Panc1 (cell line): ENCODE data around the gene PDGFA. TPM values are rescaled to one million over a fixed set of nuclear protein-coding genes. Genes with fewer than 3 reads are reported as not detected.

Source experiments
- ATAC-seq: fragments of 200-7000 bp; cut with Tn5 transposase; 2 replicates; pipeline ENCODE4 v1.9.1; 2020; ENCODE audit warnings: mild to moderate bottlenecking, moderate library complexity
- BruUV-seq: library from RNA; stranded (reverse); fragments of 400-500 nt; replicated peaks from 2 replicates; lab custom pipeline; 2021; lab: Mats Ljungman, UMichigan
- CTCF ChIA-PET: fragments of 300-600 bp; sonication (Branson Sonifier 250); formaldehyde crosslinking; loops from one replicate; lab custom pipeline; 2022; ENCODE audit warnings: antibody characterized with exemption; lab: Charles Lee
- POLR2A ChIA-PET: fragments of 300-600 bp; sonication (Branson Sonifier 250); formaldehyde crosslinking; loops from one replicate; lab custom pipeline; 2022; ENCODE audit warnings: antibody characterized with exemption; lab: Charles Lee
- DNase-seq: peaks from one replicate; pipeline ENCODE4 v3.0.0-alpha.2; 2010; ENCODE audit warnings: low read depth, low spot score
- H3K27ac ChIP-seq: 2 replicates; pipeline ENCODE4 v1.5.1; 2011; ENCODE audit warnings: mild to moderate bottlenecking, low read length, inconsistent platforms
- H3K27me3 ChIP-seq: fragments of 200-500 bp; sonication (Bioruptor generic); 2 replicates; pipeline ENCODE4 v1.6.0; 2014; ENCODE audit warnings: low read length, inconsistent platforms; ENCODE audit not compliant: control insufficient read depth, insufficient read depth
- H3K36me3 ChIP-seq: fragments of 200-500 bp; sonication (Bioruptor generic); 2 replicates; pipeline ENCODE4 v1.5.1; 2014; ENCODE audit warnings: inconsistent platforms, mild to moderate bottlenecking, low read length, moderate library complexity; ENCODE audit not compliant: control insufficient read depth, insufficient read depth
- H3K4me1 ChIP-seq: 2 replicates; pipeline ENCODE4 v1.5.1; 2011; ENCODE audit warnings: inconsistent platforms, mild to moderate bottlenecking, low read length, moderate library complexity; ENCODE audit not compliant: control insufficient read depth, insufficient read depth
- H3K4me3 ChIP-seq, 2 experiments: 2 replicates each; pipeline ENCODE4 v1.5.1; 2011 to 2012; ENCODE audit warnings: low read depth in 2 of 2, low read length in 2 of 2, mild to moderate bottlenecking in 2 of 2, inconsistent platforms in 1 of 2, moderate library complexity in 1 of 2
- H3K9me3 ChIP-seq: fragments of 200-500 bp; sonication (Bioruptor generic); 2 replicates; pipeline ENCODE4 v1.5.1; 2014; ENCODE audit warnings: low read depth, mild to moderate bottlenecking, inconsistent platforms, low read length, moderate library complexity; ENCODE audit not compliant: control insufficient read depth, insufficient read depth
- CTCF ChIP-seq: fragments of 450-650 bp; IDR thresholded peaks from 2 replicates; pipeline ENCODE4 v1.5.1; 2017; ENCODE audit warnings: mild to moderate bottlenecking
- POLR2AphosphoS5 ChIP-seq: IDR thresholded peaks from 2 replicates; pipeline ENCODE4 v1.6.1; 2012; ENCODE audit warnings: mild to moderate bottlenecking, low read depth, low read length, moderate library complexity
- SIN3A ChIP-seq: IDR thresholded peaks from 2 replicates; pipeline ENCODE4 v1.6.1; 2012; ENCODE audit warnings: low read depth, mild to moderate bottlenecking, low read length, moderate library complexity, borderline replicate concordance; ENCODE audit not compliant: insufficient read depth
- TCF7L2 ChIP-seq: IDR thresholded peaks from 2 replicates; pipeline ENCODE4 v1.6.1; 2011; ENCODE audit warnings: mild to moderate bottlenecking, low read depth, low read length, inconsistent platforms
- in situ Hi-C: cut with HindIII; loops from 2 replicates; pipeline ENCODE4 v1.10.0; 2016; ENCODE audit warnings: low sequenced_read_pairs, low pct_unique_long_range_greater_than_20kb
- intact Hi-C: fragments of 100-400 bp; cut with micrococcal nuclease; formaldehyde crosslinking; loops from one replicate; pipeline ENCODE4 v1.10.0; 2022; ENCODE audit not compliant: unreplicated experiment
- total RNA-seq: library from RNA; stranded (reverse); gene quantifications from one replicate; pipeline ENCODE4 v1.2.1, GENCODE V29; 2021; ENCODE audit not compliant: unreplicated experiment
- TF ChIP-seq, protein P1 (sequence below), 2 experiments: IDR thresholded peaks; 2 replicates each; pipeline ENCODE4 v1.6.1; 2011 to 2012; ENCODE audit warnings: low read depth in 2 of 2, control low read depth in 1 of 2, low read length in 1 of 2, mild to moderate bottlenecking in 1 of 2, moderate library complexity in 1 of 2; ENCODE audit not compliant: insufficient read depth in 1 of 2

PDGFA gene
- total RNA-seq, 1 experiment from 2014 or later: 18.5 TPM

- CTCF ChIA-PET: no interaction called here
- Histone ChIP-seq H3K4me3 (no peak overlapping the region), H3K4me1 (no peaks in the 10 kb centered on the region), H3K9me3 (no peaks in the 10 kb centered on the region), H3K27ac (no peak overlapping the region), H3K36me3 (no peaks in the 10 kb centered on the region), H3K27me3 (no peaks in the 10 kb centered on the region)
- in situ Hi-C loops: no loop called here
- no peak for DNase-seq
- BruUV-seq: no TSS peak
- no peak for ATAC-seq
- POLR2A ChIA-PET: no interaction called here
- intact Hi-C loops: no loop called here
- TF ChIP-seq, protein P1, sequence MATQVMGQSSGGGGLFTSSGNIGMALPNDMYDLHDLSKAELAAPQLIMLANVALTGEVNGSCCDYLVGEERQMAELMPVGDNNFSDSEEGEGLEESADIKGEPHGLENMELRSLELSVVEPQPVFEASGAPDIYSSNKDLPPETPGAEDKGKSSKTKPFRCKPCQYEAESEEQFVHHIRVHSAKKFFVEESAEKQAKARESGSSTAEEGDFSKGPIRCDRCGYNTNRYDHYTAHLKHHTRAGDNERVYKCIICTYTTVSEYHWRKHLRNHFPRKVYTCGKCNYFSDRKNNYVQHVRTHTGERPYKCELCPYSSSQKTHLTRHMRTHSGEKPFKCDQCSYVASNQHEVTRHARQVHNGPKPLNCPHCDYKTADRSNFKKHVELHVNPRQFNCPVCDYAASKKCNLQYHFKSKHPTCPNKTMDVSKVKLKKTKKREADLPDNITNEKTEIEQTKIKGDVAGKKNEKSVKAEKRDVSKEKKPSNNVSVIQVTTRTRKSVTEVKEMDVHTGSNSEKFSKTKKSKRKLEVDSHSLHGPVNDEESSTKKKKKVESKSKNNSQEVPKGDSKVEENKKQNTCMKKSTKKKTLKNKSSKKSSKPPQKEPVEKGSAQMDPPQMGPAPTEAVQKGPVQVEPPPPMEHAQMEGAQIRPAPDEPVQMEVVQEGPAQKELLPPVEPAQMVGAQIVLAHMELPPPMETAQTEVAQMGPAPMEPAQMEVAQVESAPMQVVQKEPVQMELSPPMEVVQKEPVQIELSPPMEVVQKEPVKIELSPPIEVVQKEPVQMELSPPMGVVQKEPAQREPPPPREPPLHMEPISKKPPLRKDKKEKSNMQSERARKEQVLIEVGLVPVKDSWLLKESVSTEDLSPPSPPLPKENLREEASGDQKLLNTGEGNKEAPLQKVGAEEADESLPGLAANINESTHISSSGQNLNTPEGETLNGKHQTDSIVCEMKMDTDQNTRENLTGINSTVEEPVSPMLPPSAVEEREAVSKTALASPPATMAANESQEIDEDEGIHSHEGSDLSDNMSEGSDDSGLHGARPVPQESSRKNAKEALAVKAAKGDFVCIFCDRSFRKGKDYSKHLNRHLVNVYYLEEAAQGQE (IDR thresholded peaks at IDR 0.05; ENCODE audit: insufficient read depth in 1 of 2, low read depth in 2 of 2, low read length in 1 of 2): no peak
- TF ChIP-seq POLR2AphosphoS5: no peak
- no peak for TF ChIP-seq SIN3A
- TF ChIP-seq CTCF: no peak
- TF ChIP-seq TCF7L2: no peak
Observed at GRCh38 chr7:509426-510130, 10.1 kb downstream of the PDGFA start.

DNA sequence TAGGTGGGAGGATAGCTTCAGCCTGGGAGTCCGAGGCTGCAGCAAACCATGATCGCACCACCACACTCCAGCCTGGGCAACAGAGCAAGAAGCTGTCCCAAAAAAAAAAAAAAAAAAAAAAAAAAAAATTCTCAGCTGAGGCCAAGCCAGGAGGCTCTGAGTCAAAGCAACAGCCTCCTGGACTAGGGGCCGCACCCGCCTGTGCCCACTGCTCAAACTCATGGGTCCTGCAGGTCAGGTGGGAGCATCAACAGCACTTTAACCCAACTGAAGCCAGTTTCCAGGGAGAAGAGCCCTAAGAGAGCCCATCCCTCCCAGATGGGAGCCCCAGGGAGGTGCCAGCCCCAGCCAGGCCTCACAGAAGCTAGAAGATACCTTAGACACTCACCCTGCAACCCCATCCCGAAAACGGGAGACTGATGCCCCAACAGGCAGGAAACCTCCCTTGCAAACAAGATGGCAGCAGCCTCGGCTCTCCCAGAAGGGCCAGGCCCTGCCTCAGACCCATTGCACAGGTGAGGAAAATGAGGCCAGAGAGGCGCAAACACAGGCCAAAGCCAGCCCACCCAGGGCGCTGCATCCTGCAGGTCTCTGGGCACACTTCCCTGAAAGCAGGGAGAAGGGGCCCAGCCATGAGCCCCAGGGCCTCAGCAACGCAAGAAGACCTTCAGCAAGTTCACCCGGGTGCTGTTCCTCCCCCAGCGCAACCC is 11.0 kb downstream of the PDGFA start:
- Histone ChIP-seq H3K27me3 (no peaks in the 10 kb centered on the region), H3K4me3 (no peak overlapping the region), H3K36me3 (no peaks in the 10 kb centered on the region), H3K4me1 (no peaks in the 10 kb centered on the region), H3K9me3 (no peaks in the 10 kb centered on the region), H3K27ac (no peak overlapping the region)
- ATAC-seq: no peak
- DNase-seq: no peak
- no TSS peak for BruUV-seq
- intact Hi-C loops (no loop called here), in situ Hi-C loops (no loop called here)
- CTCF ChIA-PET: no interaction called here
- POLR2A ChIA-PET: no interaction called here
- TF ChIP-seq TCF7L2: no peak
- TF ChIP-seq, protein P1 (IDR thresholded peaks at IDR 0.05; ENCODE audit: insufficient read depth in 1 of 2, low read depth in 2 of 2, low read length in 1 of 2): no peak
- no peak for TF ChIP-seq CTCF
- no peak for TF ChIP-seq POLR2AphosphoS5
- no peak for TF ChIP-seq SIN3A
